WTC11 (cell line): ENCODE measurements around the gene TTC7B. TPM values are rescaled to one million over a fixed set of nuclear protein-coding genes. Genes with fewer than 3 reads are reported as not detected.

Experiments used
- ATAC-seq: fragments of 200-7000 bp; cut with Tn5 transposase; 2 replicates; pipeline ENCODE4 v1.10.0; 2021; ENCODE audit warnings: mild to moderate bottlenecking, moderate library complexity
- CTCF ChIA-PET: fragments of 300-600 bp; sonication (Branson Sonifier 250); formaldehyde crosslinking; loops from one replicate; lab custom pipeline; 2021; ENCODE audit warnings: antibody characterized with exemption; lab: Charles Lee
- POLR2A ChIA-PET: fragments of 350-600 bp; sonication (Branson Sonifier 250); formaldehyde crosslinking; loops from one replicate; lab custom pipeline; 2021; ENCODE audit warnings: antibody characterized with exemption; lab: Charles Lee
- DNase-seq: peaks from one replicate; pipeline ENCODE4 v3.0.0; 2021; ENCODE audit warnings: low spot score
- H3K27ac Mint-ChIP-seq: 2 replicates; pipeline ENCODE4 v1.8.0; 2021; ENCODE audit warnings: mixed read lengths
- H3K27me3 Mint-ChIP-seq: 2 replicates; pipeline ENCODE4 v1.8.0; 2021; ENCODE audit warnings: low read depth, mild to moderate bottlenecking, moderate library complexity, mixed read lengths
- H3K36me3 Mint-ChIP-seq: 2 replicates; pipeline ENCODE4 v1.8.0; 2021; ENCODE audit warnings: mixed read lengths
- H3K4me1 Mint-ChIP-seq: 2 replicates; pipeline ENCODE4 v1.8.0; 2022; ENCODE audit warnings: mixed read lengths
- H3K4me3 Mint-ChIP-seq: 2 replicates; pipeline ENCODE4 v1.8.0; 2021; ENCODE audit warnings: mild to moderate bottlenecking, moderate library complexity, mixed read lengths
- H3K9me3 Mint-ChIP-seq: 2 replicates; pipeline ENCODE4 v1.8.0; 2021; ENCODE audit warnings: mixed read lengths
- ATF6 ChIP-seq: sonication (generic); formaldehyde crosslinking; IDR thresholded peaks from 2 replicates; pipeline ENCODE4 v1.8.1; 2023; ENCODE audit warnings: mild to moderate bottlenecking, missing genetic modification reagents
- CREM ChIP-seq: sonication (generic); formaldehyde crosslinking; IDR thresholded peaks from 2 replicates; pipeline ENCODE4 v1.8.1; 2022; ENCODE audit warnings: mild to moderate bottlenecking, missing genetic modification reagents, moderate library complexity
- ESRRA ChIP-seq: sonication (generic); formaldehyde crosslinking; IDR thresholded peaks from 2 replicates; pipeline ENCODE4 v1.8.1; 2022; ENCODE audit warnings: mild to moderate bottlenecking, missing genetic modification reagents, borderline replicate concordance
- HMGXB4 ChIP-seq: sonication (generic); formaldehyde crosslinking; IDR thresholded peaks from 2 replicates; pipeline ENCODE4 v1.8.1; 2023; ENCODE audit warnings: mild to moderate bottlenecking, moderate library complexity, missing genetic modification reagents
- MLX ChIP-seq: sonication (generic); formaldehyde crosslinking; IDR thresholded peaks from 2 replicates; pipeline ENCODE4 v1.8.1; 2023; ENCODE audit warnings: mild to moderate bottlenecking, missing genetic modification reagents, moderate library complexity
- MXD4 ChIP-seq: fragments of 250-450 bp; sonication (Bioruptor Pico); IDR thresholded peaks from 2 replicates; pipeline ENCODE4 v1.8.0; 2021; ENCODE audit warnings: mild to moderate bottlenecking, moderate library complexity, borderline replicate concordance
- MYBL2 ChIP-seq: sonication (generic); formaldehyde crosslinking; IDR thresholded peaks from 2 replicates; pipeline ENCODE4 v1.8.1; 2023; ENCODE audit warnings: mild to moderate bottlenecking, moderate library complexity, missing genetic modification reagents
- PREB ChIP-seq: sonication (generic); formaldehyde crosslinking; IDR thresholded peaks from 2 replicates; pipeline ENCODE4 v1.8.1; 2022; ENCODE audit warnings: mild to moderate bottlenecking, missing genetic modification reagents, moderate library complexity, borderline replicate concordance
- RORB ChIP-seq: fragments of 250-450 bp; sonication (Bioruptor Pico); IDR thresholded peaks from 2 replicates; pipeline ENCODE4 v1.9.0; 2021; ENCODE audit warnings: mild to moderate bottlenecking
- TCF7 ChIP-seq: sonication (generic); formaldehyde crosslinking; IDR thresholded peaks from 2 replicates; pipeline ENCODE4 v1.8.0; 2022; ENCODE audit warnings: mild to moderate bottlenecking, low read depth, missing genetic modification reagents, moderate library complexity
- USF1 ChIP-seq: sonication (generic); formaldehyde crosslinking; IDR thresholded peaks from 2 replicates; pipeline ENCODE4 v1.8.0; 2022; ENCODE audit warnings: mild to moderate bottlenecking, missing genetic modification reagents
- ZNF219 ChIP-seq: sonication (generic); formaldehyde crosslinking; IDR thresholded peaks from 2 replicates; pipeline ENCODE4 v1.8.0; 2023; ENCODE audit warnings: missing genetic modification reagents, mild to moderate bottlenecking, borderline replicate concordance
- ZNF416 ChIP-seq: fragments of 250-450 bp; sonication (Bioruptor Pico); IDR thresholded peaks from 2 replicates; pipeline ENCODE4 v1.9.0; 2021; ENCODE audit warnings: mild to moderate bottlenecking, inconsistent platforms
- ZNF423 ChIP-seq: fragments of 250-450 bp; sonication (Bioruptor Pico); IDR thresholded peaks from 2 replicates; pipeline ENCODE4 v2.1.2; 2022; ENCODE audit warnings: mild to moderate bottlenecking, moderate library complexity
- ZNF512 ChIP-seq: sonication (generic); formaldehyde crosslinking; IDR thresholded peaks from 2 replicates; pipeline ENCODE4 v1.8.1; 2022; ENCODE audit warnings: missing genetic modification reagents, borderline replicate concordance
- total RNA-seq: library from RNA; stranded (reverse); gene quantifications from 3 replicates; pipeline ENCODE4 v1.2.3, GENCODE V29; 2021

TTC7B gene
- total RNA-seq, 1 experiment from 2014 or later: 27.6 TPM

GRCh38 chr14:90658541-90658967 lies 157.7 kb downstream of the TTC7B start (continued):
- TF ChIP-seq ZNF219 (no peak), ESRRA (CRISPR knock-in tag) (no peak)

- Mint-ChIP-seq H3K4me1 (peaks cover 38% of the 10 kb centered on the region), H3K36me3 (no peaks in the 10 kb centered on the region; the same call in 1 of the 2 replicates), H3K4me3 (no peak overlapping the region), H3K9me3 (no peaks in the 10 kb centered on the region), H3K27ac (no peak overlapping the region), H3K27me3 (no peaks in the 10 kb centered on the region; the same call in 1 of the 2 replicates)
- ChIA-PET POLR2A (interaction anchor here (0.6 kb wide), 1 partner anchor 10 kb away, joined by 4 read pairs; no protein-coding TSS in a partner anchor), CTCF (interaction anchor here (1.2 kb wide), 1 partner anchor 40 kb away, joined by 3 read pairs; no protein-coding TSS in a partner anchor)
- TF ChIP-seq ATF6 (CRISPR knock-in tag): no peak
- no peak for TF ChIP-seq RORB (CRISPR knock-in tag)
- TF ChIP-seq MLX (CRISPR knock-in tag): no peak
- no peak for TF ChIP-seq CREM (CRISPR knock-in tag)
- no peak for TF ChIP-seq ZNF416 (CRISPR knock-in tag)
- TF ChIP-seq ZNF512: no peak
- no peak for TF ChIP-seq MXD4
- no peak for DNase-seq
- no peak for ATAC-seq
These were observed 159.3 kb downstream of the TTC7B start for GRCh38 chr14:90656973-90657372.

- no peaks in the 10 kb centered on the region; the same call in 1 of the 2 replicates for H3K36me3 Mint-ChIP-seq
- no peaks in the 10 kb centered on the region; the same call in 1 of the 2 replicates for H3K27me3 Mint-ChIP-seq
- no peaks in the 10 kb centered on the region for H3K9me3 Mint-ChIP-seq
- TF ChIP-seq PREB: no peak
- TF ChIP-seq MYBL2 (CRISPR knock-in tag): no peak
- TF ChIP-seq HMGXB4: no peak
- no peak overlapping the region for H3K27ac Mint-ChIP-seq
- POLR2A ChIA-PET: no interaction called here
- H3K4me3 Mint-ChIP-seq: no peak overlapping the region
- peaks cover 37% of the 10 kb centered on the region for H3K4me1 Mint-ChIP-seq
- no peak for ATAC-seq
- CTCF ChIA-PET: no interaction called here
- DNase-seq: no peak
These were observed 160.4 kb downstream of the TTC7B start for GRCh38 chr14:90655829-90656228.

- H3K9me3 Mint-ChIP-seq: no peaks in the 10 kb centered on the region
- H3K4me3 Mint-ChIP-seq: no peak overlapping the region
- ChIA-PET CTCF (no interaction called here), POLR2A (no interaction called here)
- DNase-seq: no peak
- H3K4me1 Mint-ChIP-seq: peaks cover 33% of the 10 kb centered on the region
- no peak overlapping the region for H3K27ac Mint-ChIP-seq
- TF ChIP-seq ZNF423 (CRISPR knock-in tag) (no peak), TCF7 (CRISPR knock-in tag) (no peak), USF1 (CRISPR knock-in tag) (no peak), CREM (CRISPR knock-in tag) (no peak), ZNF416 (CRISPR knock-in tag) (no peak)
- TF ChIP-seq, all 79 proteins: peak for 0
- peak; percentile 34; the same call in 1 of the 2 replicates for ATAC-seq
- no peaks in the 10 kb centered on the region; the same call in 1 of the 2 replicates for H3K27me3 Mint-ChIP-seq
- no peaks in the 10 kb centered on the region; the same call in 1 of the 2 replicates for H3K36me3 Mint-ChIP-seq
These were observed 161.4 kb downstream of the TTC7B start for GRCh38 chr14:90654831-90655276.
